SK-N-MC (cell line): ENCODE results near the gene C1QTNF6.

Experiments used
- EZH2 ChIP-seq: fragments of 200-600 bp; sonication (generic); IDR thresholded peaks from one replicate; pipeline ENCODE4 v1.6.1; 2017; ENCODE audit warnings: antibody characterized with exemption
- FOXP2 ChIP-seq: optimal IDR thresholded peaks from 2 replicates; pipeline ENCODE3; 2011; ENCODE audit warnings: mild to moderate bottlenecking, moderate library complexity; ENCODE audit not compliant: insufficient read depth; ENCODE audit errors: extremely low read length, control extremely low read depth
- POLR2AphosphoS5 ChIP-seq: IDR thresholded peaks from 2 replicates; pipeline ENCODE4 v1.6.1; 2012; ENCODE audit warnings: mild to moderate bottlenecking, low read depth, low read length, borderline replicate concordance

DNA sequence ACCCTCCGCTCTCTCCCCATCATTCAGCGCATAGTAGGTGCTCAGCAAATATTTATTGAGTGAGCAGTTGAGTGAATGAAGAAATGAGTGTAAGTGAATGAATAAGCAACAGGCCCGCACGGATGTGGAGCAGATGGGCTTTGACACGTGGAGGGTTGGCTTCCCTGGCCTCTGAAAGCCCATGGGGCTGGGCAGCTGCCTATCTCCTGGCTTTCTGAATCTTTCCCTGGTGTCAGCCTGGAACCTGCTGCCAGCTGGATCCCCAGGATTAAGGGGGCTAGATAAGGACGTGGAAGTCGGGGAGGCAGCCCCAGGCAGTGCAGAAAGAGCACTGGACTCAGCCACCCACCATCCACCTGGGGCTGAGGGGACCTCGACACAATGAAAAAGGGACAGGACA, 50.9 kb downstream of the C1QTNF6 start:
- no peak for TF ChIP-seq POLR2AphosphoS5
- TF ChIP-seq EZH2, result no peak
- TF ChIP-seq FOXP2, result no peak
